ENCODE data around the gene WDR93.
A peak's percentile ranks its signal among the peaks of the same experiment; 100 is the strongest.
"Not testable (repeated sequence)": the region's sequence is repeated elsewhere in the genome, so short reads cannot be mapped to it uniquely, and the experiment has no call there.

The WDR93 gene

GRCh38 chr15:89664441-89665350 is 25.9 kb upstream of the WDR93 start:
- peak; percentile 32 for DNase-seq

- no peak for DNase-seq
Measured at GRCh38 chr15:89665449-89666181, 25.0 kb upstream of the WDR93 start.

GRCh38 chr15:89666184-89666857 is 24.3 kb upstream of the WDR93 start:
- no peak for DNase-seq

- DNase-seq, result no peak
Measured at GRCh38 chr15:89666858-89667705, 23.5 kb upstream of the WDR93 start.

GRCh38 chr15:89667706-89667960 is 23.0 kb upstream of the WDR93 start:
- DNase-seq, result no peak

- DNase-seq, result no peak
Measured at GRCh38 chr15:89668171-89668570, 22.4 kb upstream of the WDR93 start.

GRCh38 chr15:89669309-89669865 is 21.2 kb upstream of the WDR93 start:
- no peak for DNase-seq

GRCh38 chr15:89669941-89670340 is 20.7 kb upstream of the WDR93 start:
- no peak for DNase-seq

- DNase-seq, result no peak
Measured at GRCh38 chr15:89670971-89671560, 19.5 kb upstream of the WDR93 start.

- no peak for DNase-seq
Measured at GRCh38 chr15:89671687-89672086, 18.9 kb upstream of the WDR93 start.

GRCh38 chr15:89672221-89673164 is 18.1 kb upstream of the WDR93 start:
- no peak for DNase-seq

- DNase-seq, result no peak
Measured at GRCh38 chr15:89673165-89673512, 17.5 kb upstream of the WDR93 start.

GRCh38 chr15:89674526-89674925 is 16.1 kb upstream of the WDR93 start:
- no peak for DNase-seq

GRCh38 chr15:89675606-89676005 is 15.0 kb upstream of the WDR93 start:
- DNase-seq, result no peak

- no peak for DNase-seq
Measured at GRCh38 chr15:89677381-89677780, 13.2 kb upstream of the WDR93 start.

GRCh38 chr15:89679212-89679611 is 11.4 kb upstream of the WDR93 start, which contains the start of gene PLIN1:
Gene PLIN1, minus strand, starts transcription at chr15:89679367. Its CDS starts 1,878 bp downstream, at chr15:89677489.
- DNase-seq, result no peak

- DNase-seq, result peak; percentile 32
Measured at GRCh38 chr15:89680282-89680873, 10.2 kb upstream of the WDR93 start.

GRCh38 chr15:89681146-89681545 is 9.5 kb upstream of the WDR93 start:
- DNase-seq, result no peak

GRCh38 chr15:89685995-89686394 is 4.6 kb upstream of the WDR93 start:
- no peak for DNase-seq

GRCh38 chr15:89686522-89686921 is 4.1 kb upstream of the WDR93 start:
- DNase-seq, result no peak

GRCh38 chr15:89689930-89690275 is 708 bp upstream of the WDR93 start:
- not testable (repeated sequence) for DNase-seq

Measured in DMS79 treated with DMSO at 0.1 percent for 48 hours (cell line).